Osteoblast (primary cell): ENCODE data around the gene FREM2. TPM values are rescaled to one million over a fixed set of nuclear protein-coding genes. Genes with fewer than 3 reads are reported as not detected.

Experiments used
- DNase-seq: peaks from one replicate; pipeline ENCODE4 v3.0.0; 2011; ENCODE audit warnings: low spot score, mixed read lengths; ENCODE audit not compliant: insufficient read length; ENCODE audit errors: missing footprints
- H2AFZ ChIP-seq: 2 replicates; pipeline ENCODE4 v1.6.0; 2011; ENCODE audit warnings: mild to moderate bottlenecking, low read length
- H3K27ac ChIP-seq: 2 replicates; pipeline ENCODE4 v1.5.1; 2011; ENCODE audit warnings: mild to moderate bottlenecking, low read depth, low read length, moderate library complexity
- H3K27me3 ChIP-seq: 2 replicates; pipeline ENCODE4 v1.6.0; 2012; ENCODE audit warnings: mild to moderate bottlenecking, control low read depth, inconsistent platforms, low read length, moderate library complexity; ENCODE audit not compliant: insufficient read depth
- H3K36me3 ChIP-seq: 2 replicates; pipeline ENCODE4 v1.5.1; 2011; ENCODE audit warnings: mild to moderate bottlenecking, low read length, control low read depth, moderate library complexity; ENCODE audit not compliant: insufficient read depth
- H3K4me1 ChIP-seq: 2 replicates; pipeline ENCODE4 v1.5.1; 2011; ENCODE audit warnings: mild to moderate bottlenecking, low read length, control low read depth, moderate library complexity; ENCODE audit not compliant: insufficient read depth
- H3K4me2 ChIP-seq: 2 replicates; pipeline ENCODE4 v1.6.0; 2011; ENCODE audit warnings: mild to moderate bottlenecking, low read length; ENCODE audit not compliant: insufficient read depth
- H3K4me3 ChIP-seq: fragments of 200-600 bp; sonication (generic); 3 replicates; pipeline ENCODE4 v1.5.1; 2012; ENCODE audit warnings: mild to moderate bottlenecking, low read length, inconsistent platforms; ENCODE audit not compliant: insufficient read depth
- H3K79me2 ChIP-seq: 2 replicates; pipeline ENCODE4 v1.6.0; 2012; ENCODE audit warnings: mild to moderate bottlenecking, low read length, control low read depth, inconsistent platforms; ENCODE audit not compliant: insufficient read depth
- H3K9me3 ChIP-seq: 2 replicates; pipeline ENCODE4 v1.5.1; 2011; ENCODE audit warnings: low read depth, low read length, control low read depth
- H4K20me1 ChIP-seq: 2 replicates; pipeline ENCODE4 v1.6.0; 2012; ENCODE audit warnings: mild to moderate bottlenecking, low read length, control low read depth; ENCODE audit not compliant: insufficient read depth
- CTCF ChIP-seq: IDR thresholded peaks from 2 replicates; pipeline ENCODE4 v1.5.1; 2011; ENCODE audit warnings: mild to moderate bottlenecking, low read depth, low read length, moderate library complexity; ENCODE audit errors: extremely low read depth
- total RNA-seq: library from RNA; depleted of rRNA; stranded (reverse); fragments of >200 nt; gene quantifications from 2 replicates; pipeline ENCODE4 v1.2.3, GENCODE V29; 2012

The FREM2 gene
- total RNA-seq, 1 donor: not detected

- no peak for DNase-seq
- no peak for TF ChIP-seq CTCF
- H3K79me2 ChIP-seq: no peaks in the 10 kb centered on the region
- H3K27ac ChIP-seq: no peak overlapping the region
- no peaks in the 10 kb centered on the region for H4K20me1 ChIP-seq
- H3K4me2 ChIP-seq: no peak overlapping the region
- H2AFZ ChIP-seq: no peak overlapping the region
- no peaks in the 10 kb centered on the region for H3K9me3 ChIP-seq
- H3K27me3 ChIP-seq: no peaks in the 10 kb centered on the region
- no peaks in the 10 kb centered on the region for H3K4me1 ChIP-seq
- no peaks in the 10 kb centered on the region for H3K36me3 ChIP-seq
- H3K4me3 ChIP-seq: no peak overlapping the region
Measured at GRCh38 chr13:38766799-38767198, 79.9 kb downstream of the FREM2 start.

- no peaks in the 10 kb centered on the region for H3K9me3 ChIP-seq
- DNase-seq: peak; percentile 17
- H3K27me3 ChIP-seq: no peaks in the 10 kb centered on the region
- no peaks in the 10 kb centered on the region for H4K20me1 ChIP-seq
- H2AFZ ChIP-seq: no peak overlapping the region
- H3K79me2 ChIP-seq: no peaks in the 10 kb centered on the region
- no peak for TF ChIP-seq CTCF
- H3K4me3 ChIP-seq: no peak overlapping the region
- no peaks in the 10 kb centered on the region for H3K36me3 ChIP-seq
- H3K27ac ChIP-seq: no peak overlapping the region
- H3K4me1 ChIP-seq: no peaks in the 10 kb centered on the region
- H3K4me2 ChIP-seq: no peak overlapping the region
Measured at GRCh38 chr13:38767506-38768265, 80.8 kb downstream of the FREM2 start.

- Histone ChIP-seq H3K27ac (no peak overlapping the region), H3K36me3 (no peaks in the 10 kb centered on the region), H3K79me2 (no peaks in the 10 kb centered on the region), H3K4me1 (no peaks in the 10 kb centered on the region), H3K4me2 (peak overlapping the region; percentile 18), H4K20me1 (no peaks in the 10 kb centered on the region), H3K4me3 (peak overlapping the region; percentile 6), H3K9me3 (no peaks in the 10 kb centered on the region), H2AFZ (peak overlapping the region; percentile 3), H3K27me3 (no peaks in the 10 kb centered on the region)
- no peak for DNase-seq
- TF ChIP-seq CTCF: no peak
Measured at GRCh38 chr13:38769526-38769925, 82.6 kb downstream of the FREM2 start.

GRCh38 chr13:38775085-38775484 lies 88.2 kb downstream of the FREM2 start:
- Histone ChIP-seq H3K4me2 (no peak overlapping the region), H3K79me2 (no peaks in the 10 kb centered on the region), H3K4me3 (no peak overlapping the region), H3K27ac (no peak overlapping the region), H3K27me3 (no peaks in the 10 kb centered on the region), H3K36me3 (no peaks in the 10 kb centered on the region), H2AFZ (no peak overlapping the region), H3K4me1 (no peaks in the 10 kb centered on the region), H4K20me1 (no peaks in the 10 kb centered on the region), H3K9me3 (no peaks in the 10 kb centered on the region)
- DNase-seq: no peak
- no peak for TF ChIP-seq CTCF
